Neural cell (in vitro differentiated cells): Measurements from ENCODE around the gene LTO1. TPM values are rescaled to one million over a fixed set of nuclear protein-coding genes. Genes with fewer than 3 reads are reported as not detected.
"Not testable (repeated sequence)": the region's sequence is repeated elsewhere in the genome, so short reads cannot be mapped to it uniquely, and the experiment has no call there.

Experiments used
- H2AFZ ChIP-seq: fragments of 200-600, 300-800 bp; sonication (generic), shearing (Covaris generic); 2 replicates; pipeline ENCODE4 v1.6.0; 2014; ENCODE audit warnings: low read depth, mild to moderate bottlenecking, antibody characterized with exemption, low read length, moderate library complexity
- H3F3A ChIP-seq: fragments of 200-600 bp; shearing (Covaris generic); 2 replicates; pipeline ENCODE4 v1.6.1; 2016; ENCODE audit warnings: mild to moderate bottlenecking, moderate library complexity, mixed read lengths, antibody characterized with exemption, low read length; ENCODE audit not compliant: insufficient read depth, poor library complexity, severe bottlenecking
- H3K27ac ChIP-seq: fragments of 200-600, 300-800 bp; sonication (generic), shearing (Covaris generic); 2 replicates; pipeline ENCODE4 v1.5.1; 2014; ENCODE audit warnings: mild to moderate bottlenecking, low read length, moderate library complexity
- H3K27me3 ChIP-seq: fragments of 300-800, 200-600 bp; sonication (generic), shearing (Covaris generic); 2 replicates; pipeline ENCODE4 v1.6.0; 2014; ENCODE audit warnings: mild to moderate bottlenecking, low read depth, low read length, moderate library complexity; ENCODE audit not compliant: insufficient read depth
- H3K36me3 ChIP-seq: fragments of 300-800, 200-600 bp; sonication (generic), shearing (Covaris generic); 2 replicates; pipeline ENCODE4 v1.5.1; 2014; ENCODE audit warnings: mild to moderate bottlenecking, antibody characterized with exemption, low read length, moderate library complexity; ENCODE audit not compliant: insufficient read depth
- H3K4me2 ChIP-seq: fragments of 300-800, 200-600 bp; sonication (generic), shearing (Covaris generic); 2 replicates; pipeline ENCODE4 v1.6.0; 2014; ENCODE audit warnings: mild to moderate bottlenecking, low read length
- H3K4me3 ChIP-seq: fragments of 300-800, 200-600 bp; sonication (generic), shearing (Covaris generic); 2 replicates; pipeline ENCODE4 v1.5.1; 2014; ENCODE audit warnings: mild to moderate bottlenecking, low read length, moderate library complexity
- H3K79me2 ChIP-seq: fragments of 200-600 bp; shearing (Covaris generic); replicated peaks from 2 replicates; pipeline ENCODE4 v1.6.0; 2014; ENCODE audit warnings: mild to moderate bottlenecking, low read length, moderate library complexity; ENCODE audit not compliant: insufficient read depth
- H3K9ac ChIP-seq: fragments of 300-800, 200-600 bp; sonication (generic), shearing (Covaris generic); 2 replicates; pipeline ENCODE4 v1.6.1; 2016; ENCODE audit warnings: mild to moderate bottlenecking, low read length, mixed read lengths
- H3K9me2 ChIP-seq: fragments of 200-600 bp; shearing (Covaris generic); 2 replicates; pipeline ENCODE4 v1.6.1; 2016; ENCODE audit warnings: mild to moderate bottlenecking, low read length, mixed read lengths; ENCODE audit not compliant: insufficient read depth
- H3K9me3 ChIP-seq: fragments of 200-600, 300-800 bp; sonication (generic), shearing (Covaris generic); 2 replicates; pipeline ENCODE4 v1.6.1; 2016; ENCODE audit warnings: mild to moderate bottlenecking, mixed run types, low read length, moderate library complexity, mixed read lengths
- H4K20me1 ChIP-seq: fragments of 200-600 bp; shearing (Covaris generic); 2 replicates; pipeline ENCODE4 v1.6.1; 2016; ENCODE audit warnings: mild to moderate bottlenecking, mixed run types; ENCODE audit not compliant: insufficient read depth
- CTCF ChIP-seq: fragments of 450-650 bp; IDR thresholded peaks from 2 replicates; pipeline ENCODE4 v1.5.1; 2014; ENCODE audit warnings: antibody characterized with exemption, mild to moderate bottlenecking, moderate library complexity; ENCODE audit not compliant: poor library complexity, severe bottlenecking
- EP300 ChIP-seq: fragments of 450-650 bp; conservative IDR thresholded peaks from 2 replicates; pipeline ENCODE4 v1.6.1; 2014; ENCODE audit warnings: antibody characterized with exemption, mild to moderate bottlenecking, moderate library complexity; ENCODE audit not compliant: poor library complexity, severe bottlenecking
- EZH2 ChIP-seq: fragments of 200-600, 300-800 bp; shearing (Covaris generic), sonication (generic); IDR thresholded peaks from 2 replicates; pipeline ENCODE4 v1.6.1; 2014; ENCODE audit warnings: antibody characterized with exemption, low read length, borderline replicate concordance, mild to moderate bottlenecking; ENCODE audit not compliant: insufficient read depth, poor library complexity, severe bottlenecking
- MXI1 ChIP-seq: fragments of 450-650 bp; conservative IDR thresholded peaks from 2 replicates; pipeline ENCODE4 v1.6.1; 2014; ENCODE audit warnings: antibody characterized with exemption, mild to moderate bottlenecking; ENCODE audit not compliant: poor library complexity, severe bottlenecking
- POLR2AphosphoS5 ChIP-seq: IDR thresholded peaks from 2 replicates; pipeline ENCODE4 v1.6.1; 2012
- RAD21 ChIP-seq: fragments of 450-650 bp; conservative IDR thresholded peaks from 2 replicates; pipeline ENCODE4 v1.6.1; 2014; ENCODE audit warnings: antibody characterized with exemption, mild to moderate bottlenecking, moderate library complexity
- REST ChIP-seq: IDR thresholded peaks from 2 replicates; pipeline ENCODE4 v1.6.1; 2012; ENCODE audit warnings: borderline replicate concordance
- SMC3 ChIP-seq: fragments of 450-650 bp; conservative IDR thresholded peaks from 2 replicates; pipeline ENCODE4 v1.6.1; 2014; ENCODE audit warnings: antibody characterized with exemption, mild to moderate bottlenecking, moderate library complexity; ENCODE audit not compliant: poor library complexity
- TAF1 ChIP-seq: IDR thresholded peaks from 2 replicates; pipeline ENCODE4 v1.6.1; 2012; ENCODE audit warnings: low read depth
- polyA plus RNA-seq: library from polyadenylated mRNA; depleted of rRNA; stranded (reverse); fragments of >200 nt; gene quantifications from 2 replicates; pipeline ENCODE4 v1.2.3, GENCODE V29; 2014

LTO1 gene
- polyA plus RNA-seq, 1 donor from 2014 or later = 44.4 TPM

- no peak overlapping the region for H3K4me3 ChIP-seq
- H2AFZ ChIP-seq = no peak overlapping the region
- no peaks in the 10 kb centered on the region for H4K20me1 ChIP-seq
- H3K9me2 ChIP-seq = no peaks in the 10 kb centered on the region
- no peak overlapping the region for H3K9ac ChIP-seq
- no peaks in the 10 kb centered on the region for H3K36me3 ChIP-seq
- H3F3A ChIP-seq = no peaks in the 10 kb centered on the region
- no peak for TF ChIP-seq MXI1
- TF ChIP-seq RAD21 = no peak
- TF ChIP-seq POLR2AphosphoS5 = no peak
- TF ChIP-seq SMC3 = no peak
- no peak for TF ChIP-seq REST
- TF ChIP-seq TAF1 = no peak
- TF ChIP-seq EZH2 = no peak
- TF ChIP-seq CTCF = no peak
- no peak for TF ChIP-seq EP300
- no peaks in the 10 kb centered on the region for H3K9me3 ChIP-seq
- peaks cover 20% of the 10 kb centered on the region for H3K79me2 ChIP-seq
- peaks cover 5% of the 10 kb centered on the region for H3K27me3 ChIP-seq
- H3K27ac ChIP-seq = no peak overlapping the region
- no peak overlapping the region for H3K4me2 ChIP-seq
These were observed 21.8 kb upstream of the LTO1 start for GRCh38 chr11:69696749-69697468.

GRCh38 chr11:69695995-69696394, 20.8 kb upstream of the LTO1 start:
- not testable (repeated sequence) for H3K27ac ChIP-seq, H2AFZ ChIP-seq, H3K9me2 ChIP-seq, H3K27me3 ChIP-seq, H3K4me3 ChIP-seq, H3K36me3 ChIP-seq, H3K4me2 ChIP-seq, H3F3A ChIP-seq, H3K9me3 ChIP-seq, H4K20me1 ChIP-seq, H3K9ac ChIP-seq
- H3K79me2 ChIP-seq = peaks cover 11% of the 10 kb centered on the region
